Fibroblast of lung (primary cell): ENCODE measurements around the gene LRRC71. TPM values are rescaled to one million over a fixed set of nuclear protein-coding genes. Genes with fewer than 3 reads are reported as not detected.

Experiments
- DNase-seq, 2 donors: peaks; one replicate each; pipeline versions ENCODE4 v3.0.0 to v3.0.0-alpha.2; 2010; ENCODE audit warnings: low read depth in 2 of 2
- H2AFZ ChIP-seq: 2 replicates; pipeline ENCODE4 v1.5.1; 2012; ENCODE audit warnings: low read length, control low read depth, inconsistent platforms
- H3K27ac ChIP-seq: 2 replicates; pipeline ENCODE4 v1.5.1; 2011; ENCODE audit warnings: low read length, control low read depth; ENCODE audit not compliant: insufficient read depth
- H3K27me3 ChIP-seq: 2 replicates; pipeline ENCODE4 v1.5.1; 2011; ENCODE audit warnings: mild to moderate bottlenecking, low read length; ENCODE audit not compliant: control insufficient read depth, insufficient read depth
- H3K36me3 ChIP-seq: 2 replicates; pipeline ENCODE4 v1.5.1; 2011; ENCODE audit warnings: low read length; ENCODE audit not compliant: control insufficient read depth, insufficient read depth
- H3K4me1 ChIP-seq: 2 replicates; pipeline ENCODE4 v1.5.1; 2011; ENCODE audit warnings: low read length; ENCODE audit not compliant: control insufficient read depth, insufficient read depth; ENCODE audit errors: extremely low read depth
- H3K4me2 ChIP-seq: 2 replicates; pipeline ENCODE4 v1.5.1; 2011; ENCODE audit warnings: low read length, control low read depth; ENCODE audit not compliant: insufficient read depth; ENCODE audit errors: extremely low read depth
- H3K4me3 ChIP-seq, 4 experiments: fragments of 200-600 bp in 1 of 4; sonication (generic) in 1 of 4; replicated peaks in 1 of 4; 2 replicates each; pipeline ENCODE4 v1.5.1; 2011 to 2016; ENCODE audit warnings: low read length in 4 of 4, low read depth in 3 of 4, mild to moderate bottlenecking in 3 of 4, control low read depth in 2 of 4, inconsistent platforms in 1 of 4, mixed read lengths in 1 of 4; ENCODE audit not compliant: insufficient read depth in 1 of 4; ENCODE audit errors: control extremely low read depth in 1 of 4
- H3K79me2 ChIP-seq: 2 replicates; pipeline ENCODE4 v1.5.1; 2012; ENCODE audit warnings: mild to moderate bottlenecking, low read length, inconsistent platforms; ENCODE audit not compliant: control insufficient read depth, insufficient read depth
- H3K9ac ChIP-seq: 2 replicates; pipeline ENCODE4 v1.5.1; 2011; ENCODE audit warnings: mild to moderate bottlenecking, low read length, control low read depth; ENCODE audit not compliant: insufficient read depth
- H3K9me3 ChIP-seq: 2 replicates; pipeline ENCODE4 v1.5.1; 2012; ENCODE audit warnings: low read depth, low read length; ENCODE audit not compliant: control insufficient read depth, insufficient read depth
- H4K20me1 ChIP-seq: 2 replicates; pipeline ENCODE4 v1.5.1; 2011; ENCODE audit warnings: low read length; ENCODE audit not compliant: control insufficient read depth, insufficient read depth; ENCODE audit errors: extremely low read depth
- EZH2 ChIP-seq: IDR thresholded peaks from 2 replicates; pipeline ENCODE4 v1.5.1; 2012; ENCODE audit warnings: low read length, control low read depth, mild to moderate bottlenecking; ENCODE audit errors: missing control alignments
- polyA plus RNA-seq, 2 donors: library from polyadenylated mRNA; depleted of rRNA in 1 of 2; stranded (reverse) in 1 of 2; unstranded in 1 of 2; fragments of >200 nt; gene quantifications; 2 replicates each; pipeline ENCODE4 v1.2.1, GENCODE V29; 2011 to 2012; ENCODE audit warnings: missing spikeins in 1 of 2
- total RNA-seq: library from RNA; depleted of rRNA; stranded (reverse); fragments of >200 nt; gene quantifications from 2 replicates; pipeline ENCODE4 v1.2.1, GENCODE V29; 2014
- TF ChIP-seq, protein P1 (sequence below), 2 donors: IDR thresholded peaks in 1 of 2; conservative IDR thresholded peaks in 1 of 2; 1 replicate in 1 of 2; 2 replicates in 1 of 2; pipeline ENCODE4 v1.5.1; 2011 to 2012; ENCODE audit warnings: low read length in 2 of 2, control low read depth in 1 of 2, inconsistent platforms in 1 of 2, low read depth in 1 of 2, mild to moderate bottlenecking in 1 of 2

The LRRC71 gene
- total and polyA plus RNA-seq, 2 donors (not counting 1 experiment from before 2014, with no cell fraction given) = 1.8 TPM; not detected in 1

DNA sequence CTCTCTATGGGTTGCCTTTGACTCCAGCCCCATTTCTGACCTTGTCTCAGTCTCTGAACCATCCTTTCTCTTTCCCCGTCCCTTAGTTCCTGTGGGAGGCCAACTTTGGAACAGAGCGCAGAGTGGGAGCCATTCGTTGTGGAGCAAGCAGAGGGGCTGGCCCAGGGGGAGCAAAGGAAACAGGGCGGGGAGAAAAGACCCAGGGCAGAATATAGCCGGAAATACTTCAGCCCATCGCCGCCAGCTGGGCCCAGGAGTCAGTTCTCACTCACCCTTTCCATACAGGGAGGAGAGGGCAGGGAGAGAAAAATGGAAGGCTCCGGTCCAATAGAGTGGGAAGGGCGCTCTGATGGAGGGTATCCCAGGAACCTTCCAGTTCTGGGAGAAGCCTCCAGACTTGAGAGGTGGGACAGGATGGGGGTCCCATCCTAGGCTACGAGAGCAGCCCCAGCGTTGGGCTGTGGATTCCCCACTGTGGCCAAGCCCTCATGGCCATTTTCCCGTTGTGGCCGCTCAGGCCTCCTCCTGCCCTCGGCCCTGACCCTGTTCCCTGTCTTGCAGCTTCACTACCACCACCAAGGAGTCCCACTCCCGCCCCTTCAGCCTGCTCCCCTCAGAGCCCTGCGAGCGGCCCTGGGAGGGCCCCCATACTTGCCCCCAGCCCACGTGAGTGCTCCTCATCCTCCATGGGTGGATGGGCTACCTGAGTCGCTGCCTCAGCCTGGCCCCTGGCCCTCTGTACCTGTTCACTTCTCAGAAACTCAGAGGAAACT, 16.1 kb upstream of the LRRC71 start:
- Histone ChIP-seq H4K20me1 (no peaks in the 10 kb centered on the region), H3K9me3 (no peaks in the 10 kb centered on the region), H3K4me2 (no peak overlapping the region), H3K36me3 (peaks cover 28% of the 10 kb centered on the region), H3K9ac (no peak overlapping the region), H3K27ac (peak overlapping the region; percentile 36), H3K4me1 (peaks cover 57% of the 10 kb centered on the region), H2AFZ (no peak overlapping the region), H3K27me3 (no peaks in the 10 kb centered on the region), H3K4me3 (no peak overlapping the region), H3K79me2 (peaks cover 61% of the 10 kb centered on the region)
- TF ChIP-seq, protein P1, sequence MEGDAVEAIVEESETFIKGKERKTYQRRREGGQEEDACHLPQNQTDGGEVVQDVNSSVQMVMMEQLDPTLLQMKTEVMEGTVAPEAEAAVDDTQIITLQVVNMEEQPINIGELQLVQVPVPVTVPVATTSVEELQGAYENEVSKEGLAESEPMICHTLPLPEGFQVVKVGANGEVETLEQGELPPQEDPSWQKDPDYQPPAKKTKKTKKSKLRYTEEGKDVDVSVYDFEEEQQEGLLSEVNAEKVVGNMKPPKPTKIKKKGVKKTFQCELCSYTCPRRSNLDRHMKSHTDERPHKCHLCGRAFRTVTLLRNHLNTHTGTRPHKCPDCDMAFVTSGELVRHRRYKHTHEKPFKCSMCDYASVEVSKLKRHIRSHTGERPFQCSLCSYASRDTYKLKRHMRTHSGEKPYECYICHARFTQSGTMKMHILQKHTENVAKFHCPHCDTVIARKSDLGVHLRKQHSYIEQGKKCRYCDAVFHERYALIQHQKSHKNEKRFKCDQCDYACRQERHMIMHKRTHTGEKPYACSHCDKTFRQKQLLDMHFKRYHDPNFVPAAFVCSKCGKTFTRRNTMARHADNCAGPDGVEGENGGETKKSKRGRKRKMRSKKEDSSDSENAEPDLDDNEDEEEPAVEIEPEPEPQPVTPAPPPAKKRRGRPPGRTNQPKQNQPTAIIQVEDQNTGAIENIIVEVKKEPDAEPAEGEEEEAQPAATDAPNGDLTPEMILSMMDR (conservative IDR thresholded peaks at IDR 0.05 in 1 of 2, IDR thresholded peaks at IDR 0.05 in 1 of 2; ENCODE audit: low read depth in 1 of 2, low read length in 2 of 2) = no peak
- no peak for TF ChIP-seq EZH2
- no peak for DNase-seq

DNA sequence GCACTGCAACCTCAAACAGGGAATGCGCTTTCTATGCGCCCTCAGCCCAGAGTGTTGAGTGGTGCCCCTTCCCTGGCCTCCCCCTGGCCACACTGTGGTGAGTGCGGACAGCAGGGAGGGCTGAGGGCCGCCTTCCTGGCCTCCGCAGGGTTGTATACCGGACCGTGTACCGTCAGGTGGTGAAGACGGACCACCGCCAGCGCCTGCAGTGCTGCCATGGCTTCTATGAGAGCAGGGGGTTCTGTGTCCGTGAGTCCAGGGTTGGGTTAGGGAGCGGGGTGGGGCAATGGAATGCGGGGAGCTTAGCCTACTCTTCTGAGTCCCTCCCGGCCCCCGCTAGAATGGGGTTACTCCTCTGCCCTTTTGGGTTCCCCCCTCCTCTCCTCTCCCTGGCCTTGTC, 15.3 kb upstream of the LRRC71 start:
- Histone ChIP-seq H3K27me3 (no peaks in the 10 kb centered on the region), H3K9me3 (no peaks in the 10 kb centered on the region), H3K9ac (no peak overlapping the region), H2AFZ (no peak overlapping the region), H4K20me1 (no peaks in the 10 kb centered on the region), H3K4me1 (peaks cover 50% of the 10 kb centered on the region), H3K4me3 (no peak overlapping the region), H3K4me2 (no peak overlapping the region), H3K79me2 (peaks cover 55% of the 10 kb centered on the region), H3K27ac (no peak overlapping the region), H3K36me3 (peaks cover 32% of the 10 kb centered on the region)
- DNase-seq = no peak
- no peak for TF ChIP-seq EZH2
- TF ChIP-seq, protein P1 (conservative IDR thresholded peaks at IDR 0.05 in 1 of 2, IDR thresholded peaks at IDR 0.05 in 1 of 2; ENCODE audit: low read depth in 1 of 2, low read length in 2 of 2) = no peak

DNA sequence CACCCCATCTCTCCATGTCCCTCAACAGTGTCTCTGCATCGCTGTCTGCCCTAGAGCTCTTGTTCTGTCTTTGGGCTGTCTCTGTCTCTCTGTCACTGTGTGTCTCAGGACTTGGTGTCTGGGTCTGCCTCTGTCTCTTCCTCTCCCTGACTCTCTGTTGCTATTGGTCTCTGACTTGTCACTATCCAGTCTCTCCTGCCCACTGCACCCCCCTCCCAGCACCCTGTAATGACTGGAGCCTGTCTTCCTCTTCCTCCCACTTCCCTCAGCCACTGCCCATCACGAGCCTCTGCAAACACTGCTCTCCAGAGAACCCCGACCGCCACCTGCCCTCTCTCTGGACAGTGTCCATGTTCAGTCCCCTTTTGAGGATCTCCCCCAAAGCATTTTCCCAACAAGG, 14.8 kb upstream of the LRRC71 start:
- Histone ChIP-seq H3K4me2 (no peak overlapping the region), H3K9ac (no peak overlapping the region), H3K4me3 (no peak overlapping the region), H3K9me3 (no peaks in the 10 kb centered on the region), H3K27me3 (no peaks in the 10 kb centered on the region), H3K4me1 (peaks cover 47% of the 10 kb centered on the region), H2AFZ (no peak overlapping the region), H3K36me3 (peaks cover 36% of the 10 kb centered on the region), H3K79me2 (peaks cover 50% of the 10 kb centered on the region), H4K20me1 (no peaks in the 10 kb centered on the region), H3K27ac (no peak overlapping the region)
- no peak for DNase-seq
- TF ChIP-seq, protein P1 (conservative IDR thresholded peaks at IDR 0.05 in 1 of 2, IDR thresholded peaks at IDR 0.05 in 1 of 2; ENCODE audit: low read depth in 1 of 2, low read length in 2 of 2) = no peak
- no peak for TF ChIP-seq EZH2
